GM12878 (cell line): ENCODE data around the gene LYPD4. TPM values are rescaled to one million over a fixed set of nuclear protein-coding genes. Genes with fewer than 3 reads are reported as not detected.

ENCODE experiments used
- ATAC-seq: fragments of 200-7000 bp; cut with Tn5 transposase; 3 replicates; pipeline ENCODE4 v1.9.1; 2020; ENCODE audit warnings: mild to moderate bottlenecking, moderate library complexity
- BruUV-seq: library from RNA; stranded (reverse); fragments of 400-500 nt; replicated peaks from 2 replicates; lab custom pipeline; 2021; lab: Mats Ljungman, UMichigan
- CTCF ChIA-PET: fragments of 300-600 bp; sonication (Branson Sonifier 250); formaldehyde crosslinking; extraction: SDS; loops from one replicate; lab custom pipeline; 2021; ENCODE audit warnings: inconsistent platforms; lab: Yijun Ruan, JAX
- POLR2A ChIA-PET: fragments of 350-600 bp; formaldehyde crosslinking; extraction: SDS; loops from one replicate; lab custom pipeline; 2021; ENCODE audit warnings: inconsistent platforms; lab: Charles Lee
- RAD21 ChIA-PET: fragments of 300-600 bp; sonication (Branson Sonifier 250); formaldehyde crosslinking; loops from one replicate; lab custom pipeline; 2023; ENCODE audit warnings: antibody characterized with exemption; ENCODE audit not compliant: unreplicated experiment; lab: Charles Lee
- SMC1A ChIA-PET: fragments of 300-600 bp; sonication (Branson Sonifier 250); formaldehyde crosslinking; loops from one replicate; lab custom pipeline; 2023; ENCODE audit not compliant: unreplicated experiment, uncharacterized antibody; lab: Charles Lee
- DNase-seq: peaks from one replicate; pipeline ENCODE4 v3.0.0-alpha.2; 2011; ENCODE audit warnings: low read depth, low spot score
- FAIRE-seq: peaks from 3 replicates; lab custom pipeline; 2011; peaks lifted over from hg19 to GRCh38; lab: Jason Lieb, UNC
- H2AFZ ChIP-seq: 2 replicates; pipeline ENCODE4 v1.6.0; 2011; ENCODE audit warnings: low read depth, low read length, control low read depth; ENCODE audit not compliant: control insufficient read depth
- H3K27ac ChIP-seq: 2 replicates; pipeline ENCODE4 v1.5.1; 2011; ENCODE audit warnings: control low read depth; ENCODE audit not compliant: control insufficient read depth, insufficient read depth
- H3K27me3 ChIP-seq, 2 experiments: replicated peaks in 1 of 2; 2 replicates each; pipeline versions ENCODE4 v1.6.0 to v1.6.1; 2011; ENCODE audit warnings: low read length in 1 of 2; ENCODE audit not compliant: control insufficient read depth in 2 of 2, insufficient read depth in 2 of 2
- H3K36me3 ChIP-seq, 2 experiments: 2 replicates each; pipeline ENCODE4 v1.5.1; 2011; ENCODE audit warnings: low read length in 1 of 2; ENCODE audit not compliant: control insufficient read depth in 2 of 2, insufficient read depth in 2 of 2
- H3K4me1 ChIP-seq: 2 replicates; pipeline ENCODE4 v1.6.1; 2011; ENCODE audit warnings: mild to moderate bottlenecking, low read length, moderate library complexity, mixed read lengths; ENCODE audit not compliant: control insufficient read depth, insufficient read depth
- H3K4me2 ChIP-seq: 2 replicates; pipeline ENCODE4 v1.6.0; 2011; ENCODE audit warnings: control low read depth; ENCODE audit not compliant: control insufficient read depth, insufficient read depth
- H3K4me3 ChIP-seq: fragments of 200-600 bp; sonication (generic); 2 replicates; pipeline ENCODE4 v1.5.1; 2016
- H3K79me2 ChIP-seq: 2 replicates; pipeline ENCODE4 v1.6.0; 2011; ENCODE audit warnings: low read length; ENCODE audit not compliant: control insufficient read depth, insufficient read depth
- H3K9ac ChIP-seq: 2 replicates; pipeline ENCODE4 v1.8.0; 2011; ENCODE audit warnings: low read length, control low read depth, mixed read lengths; ENCODE audit not compliant: control insufficient read depth, insufficient read depth
- H3K9me3 ChIP-seq: replicated peaks from 3 replicates; pipeline ENCODE4 v1.5.1; 2011; ENCODE audit warnings: mild to moderate bottlenecking, low read length; ENCODE audit not compliant: control insufficient read depth, insufficient read depth
- H4K20me1 ChIP-seq: 2 replicates; pipeline ENCODE4 v1.6.0; 2011; ENCODE audit not compliant: control insufficient read depth, insufficient read depth
- BACH1 ChIP-seq: fragments of 450-650 bp; IDR thresholded peaks from 2 replicates; pipeline ENCODE4 v1.6.1; 2017; ENCODE audit warnings: mild to moderate bottlenecking, borderline replicate concordance
- BHLHE40 ChIP-seq, 2 experiments: fragments of 450-650 bp in 1 of 2; IDR thresholded peaks; 2 replicates each; pipeline ENCODE4 v1.6.1; 2011 to 2017; ENCODE audit warnings: low read depth in 2 of 2, borderline replicate concordance in 1 of 2, improper control_type of control experiment in 1 of 2, low read length in 1 of 2, mild to moderate bottlenecking in 1 of 2
- CBX5 ChIP-seq: sonication (generic); IDR thresholded peaks from 2 replicates; pipeline ENCODE4 v1.6.1; 2016; ENCODE audit warnings: low read depth, moderate library complexity, mild to moderate bottlenecking, inconsistent platforms
- CEBPB ChIP-seq, 2 experiments: fragments of 150-350 bp in 1 of 2; IDR thresholded peaks; 2 replicates each; pipeline ENCODE4 v1.6.1; 2012 to 2014; ENCODE audit warnings: low read depth in 2 of 2, low read length in 2 of 2, borderline replicate concordance in 1 of 2, inconsistent platforms in 1 of 2
- CREM ChIP-seq: IDR thresholded peaks from 2 replicates; pipeline ENCODE4 v1.6.1; 2014; ENCODE audit warnings: antibody characterized with exemption, low read depth
- DPF2 ChIP-seq: fragments of 450-650 bp; IDR thresholded peaks from 2 replicates; pipeline ENCODE4 v1.6.1; 2017; ENCODE audit warnings: mild to moderate bottlenecking
- E2F4 ChIP-seq: IDR thresholded peaks from 2 replicates; pipeline ENCODE4 v1.6.1; 2012; ENCODE audit warnings: low read depth, low read length, improper control_type of control experiment
- FOXK2 ChIP-seq: fragments of 450-650 bp; IDR thresholded peaks from 2 replicates; pipeline ENCODE4 v1.6.1; 2017; ENCODE audit warnings: mild to moderate bottlenecking, moderate library complexity
- FOXM1 ChIP-seq: IDR thresholded peaks from 2 replicates; pipeline ENCODE4 v1.6.1; 2012; ENCODE audit warnings: low read depth, mild to moderate bottlenecking, inconsistent platforms, low read length, moderate library complexity
- NR2C2 ChIP-seq: IDR thresholded peaks from 2 replicates; pipeline ENCODE4 v1.6.1; 2011; ENCODE audit warnings: borderline replicate concordance, low read depth; ENCODE audit not compliant: control insufficient read depth, insufficient read length
- RCOR1 ChIP-seq: conservative IDR thresholded peaks from 2 replicates; pipeline ENCODE4 v1.6.1; 2012; ENCODE audit warnings: low read depth, low read length, improper control_type of control experiment
- RFX5 ChIP-seq: IDR thresholded peaks from 2 replicates; pipeline ENCODE4 v1.6.1; 2011; ENCODE audit warnings: low read depth, low read length, improper control_type of control experiment
- SREBF2 ChIP-seq: IDR thresholded peaks from 2 replicates; pipeline ENCODE4 v1.6.1; 2012; ENCODE audit warnings: mild to moderate bottlenecking, low read length
- SUZ12 ChIP-seq: fragments of 200-600 bp; sonication (generic); IDR thresholded peaks from one replicate; pipeline ENCODE4 v1.6.1; 2018; ENCODE audit warnings: antibody characterized with exemption, mild to moderate bottlenecking; ENCODE audit not compliant: unreplicated experiment
- WGBS: methylation state at CpG from one replicate; pipeline ENCODE4 v1.1.6; 2016; ENCODE audit warnings: low lambda C conversion rate; ENCODE audit not compliant: insufficient replicate concordance, insufficient coverage; ENCODE audit errors: missing lambda C conversion rate; 5-methylcytosine and 5-hydroxymethylcytosine counted together
- in situ Hi-C: fragments of 300-500 bp; cut with MboI; formaldehyde crosslinking; loops from 9 replicates; pipeline ENCODE4 v1.14.3; 2018; ENCODE audit warnings: mixed read lengths
- intact Hi-C: fragments of 100-400 bp; cut with micrococcal nuclease; formaldehyde crosslinking; loops from one replicate; pipeline ENCODE4 v1.14.2; 2022; ENCODE audit not compliant: unreplicated experiment
- polyA plus RNA-seq, 11 experiments: library from polyadenylated mRNA; depleted of rRNA in 4 of 11; unstranded in 6 of 11; stranded (reverse) in 5 of 11; fragments of >200 nt; fragmentation: Nextera tagmentation in 4 of 11; fragmentation: Illumina TruSeq in 1 of 11; extraction: Ambion mirVana in 4 of 11; extraction: Trizol in 1 of 11; gene quantifications; 1 replicate in 1 of 11; 2 replicates in 10 of 11; pipeline versions ENCODE4 v1.2.1 to v1.2.3, GENCODE V29; 2011 to 2016; ENCODE audit warnings: inconsistent platforms in 2 of 11, missing spikeins in 2 of 11, low read depth in 1 of 11
- total RNA-seq, 4 experiments: library from RNA; depleted of rRNA in 3 of 4; stranded (reverse); fragments of >200 nt in 3 of 4; fragmentation: Illumina TruSeq in 1 of 4; extraction: Trizol in 1 of 4; gene quantifications; 2 replicates each; pipeline versions ENCODE4 v1.2.1 to v1.2.3, GENCODE V29; 2013 to 2021
- TF ChIP-seq, protein P1 (sequence below): fragments of 450-650 bp; IDR thresholded peaks from 2 replicates; pipeline ENCODE4 v1.6.1; 2016; ENCODE audit warnings: mild to moderate bottlenecking
- TF ChIP-seq, protein P2 (sequence below): fragments of 450-650 bp; formaldehyde crosslinking; IDR thresholded peaks from 2 replicates; pipeline ENCODE4 v1.4.0; 2020; ENCODE audit warnings: mild to moderate bottlenecking, moderate library complexity

The LYPD4 gene
- total and polyA plus RNA-seq, 10 of the 15 experiments (the other 5 are each of a cell fraction or from before 2014, with no cell fraction given): not detected

DNA sequence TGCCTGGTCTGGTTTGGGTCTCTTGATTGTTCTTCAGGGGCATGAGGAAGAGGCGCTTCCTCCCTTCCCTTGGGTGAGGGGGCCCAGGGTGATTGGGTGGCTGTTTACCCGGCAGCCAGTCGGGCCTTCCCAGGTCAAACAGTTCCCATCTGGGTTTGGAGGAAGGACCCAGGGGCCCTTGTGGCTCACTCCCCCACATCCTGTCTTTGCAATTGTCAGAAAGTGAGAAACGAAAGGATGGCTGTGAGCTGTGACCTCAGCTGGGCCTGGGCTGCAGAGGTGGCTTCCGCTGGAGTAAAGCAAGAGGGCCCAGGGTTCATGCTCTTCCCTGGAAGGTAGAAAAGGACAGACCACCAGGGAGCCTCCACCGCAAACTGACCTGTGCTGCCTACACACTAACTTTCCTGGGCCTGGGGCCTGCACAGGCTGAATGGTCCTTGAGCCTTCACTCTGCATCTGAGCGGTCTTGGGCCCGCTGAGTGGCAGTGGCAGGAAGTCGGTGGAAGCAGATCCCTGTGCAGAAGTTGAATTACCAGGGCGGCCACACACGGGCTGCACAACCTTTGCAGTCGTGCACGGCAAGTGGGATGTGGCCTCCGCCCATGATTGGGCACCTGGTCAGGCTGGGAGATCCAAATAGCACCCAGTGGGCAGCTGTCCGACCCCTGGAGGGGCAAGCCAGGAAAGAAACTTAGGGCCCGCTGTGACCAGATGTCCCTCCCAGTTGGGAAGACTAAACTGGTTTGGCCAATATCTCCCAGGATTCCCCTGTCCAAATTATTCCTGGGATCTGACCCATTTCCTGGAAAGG, 27.3 kb upstream of the LYPD4 start:
- intact Hi-C loops: no loop called here
- FAIRE-seq: peak; percentile 52
- no TSS peak for BruUV-seq
- TF ChIP-seq CBX5 (no peak), RCOR1 (no peak), CREM (peak; percentile 77; the same call in 1 of the 2 replicates), BHLHE40 (IDR thresholded peaks at IDR 0.05; ENCODE audit: borderline replicate concordance in 1 of 2, low read depth in 2 of 2, low read length in 1 of 2) (peak; percentile 41 to 63; a peak in 3 of 4 replicates), E2F4 (no peak), FOXM1 (peak; percentile 49), FOXK2 (no peak), SUZ12 (no peak), NR2C2 (no peak), BACH1 (peak; percentile 85; the same call in 1 of the 2 replicates), SREBF2 (no peak), DPF2 (peak; percentile 82), CEBPB (IDR thresholded peaks at IDR 0.05; ENCODE audit: borderline replicate concordance in 1 of 2, low read depth in 2 of 2, low read length in 2 of 2) (no peak), RFX5 (no peak)
- TF ChIP-seq, protein P1, sequence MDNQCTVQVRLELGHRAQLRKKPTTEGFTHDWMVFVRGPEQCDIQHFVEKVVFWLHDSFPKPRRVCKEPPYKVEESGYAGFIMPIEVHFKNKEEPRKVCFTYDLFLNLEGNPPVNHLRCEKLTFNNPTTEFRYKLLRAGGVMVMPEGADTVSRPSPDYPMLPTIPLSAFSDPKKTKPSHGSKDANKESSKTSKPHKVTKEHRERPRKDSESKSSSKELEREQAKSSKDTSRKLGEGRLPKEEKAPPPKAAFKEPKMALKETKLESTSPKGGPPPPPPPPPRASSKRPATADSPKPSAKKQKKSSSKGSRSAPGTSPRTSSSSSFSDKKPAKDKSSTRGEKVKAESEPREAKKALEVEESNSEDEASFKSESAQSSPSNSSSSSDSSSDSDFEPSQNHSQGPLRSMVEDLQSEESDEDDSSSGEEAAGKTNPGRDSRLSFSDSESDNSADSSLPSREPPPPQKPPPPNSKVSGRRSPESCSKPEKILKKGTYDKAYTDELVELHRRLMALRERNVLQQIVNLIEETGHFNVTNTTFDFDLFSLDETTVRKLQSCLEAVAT: no peak
- TF ChIP-seq, protein P2, sequence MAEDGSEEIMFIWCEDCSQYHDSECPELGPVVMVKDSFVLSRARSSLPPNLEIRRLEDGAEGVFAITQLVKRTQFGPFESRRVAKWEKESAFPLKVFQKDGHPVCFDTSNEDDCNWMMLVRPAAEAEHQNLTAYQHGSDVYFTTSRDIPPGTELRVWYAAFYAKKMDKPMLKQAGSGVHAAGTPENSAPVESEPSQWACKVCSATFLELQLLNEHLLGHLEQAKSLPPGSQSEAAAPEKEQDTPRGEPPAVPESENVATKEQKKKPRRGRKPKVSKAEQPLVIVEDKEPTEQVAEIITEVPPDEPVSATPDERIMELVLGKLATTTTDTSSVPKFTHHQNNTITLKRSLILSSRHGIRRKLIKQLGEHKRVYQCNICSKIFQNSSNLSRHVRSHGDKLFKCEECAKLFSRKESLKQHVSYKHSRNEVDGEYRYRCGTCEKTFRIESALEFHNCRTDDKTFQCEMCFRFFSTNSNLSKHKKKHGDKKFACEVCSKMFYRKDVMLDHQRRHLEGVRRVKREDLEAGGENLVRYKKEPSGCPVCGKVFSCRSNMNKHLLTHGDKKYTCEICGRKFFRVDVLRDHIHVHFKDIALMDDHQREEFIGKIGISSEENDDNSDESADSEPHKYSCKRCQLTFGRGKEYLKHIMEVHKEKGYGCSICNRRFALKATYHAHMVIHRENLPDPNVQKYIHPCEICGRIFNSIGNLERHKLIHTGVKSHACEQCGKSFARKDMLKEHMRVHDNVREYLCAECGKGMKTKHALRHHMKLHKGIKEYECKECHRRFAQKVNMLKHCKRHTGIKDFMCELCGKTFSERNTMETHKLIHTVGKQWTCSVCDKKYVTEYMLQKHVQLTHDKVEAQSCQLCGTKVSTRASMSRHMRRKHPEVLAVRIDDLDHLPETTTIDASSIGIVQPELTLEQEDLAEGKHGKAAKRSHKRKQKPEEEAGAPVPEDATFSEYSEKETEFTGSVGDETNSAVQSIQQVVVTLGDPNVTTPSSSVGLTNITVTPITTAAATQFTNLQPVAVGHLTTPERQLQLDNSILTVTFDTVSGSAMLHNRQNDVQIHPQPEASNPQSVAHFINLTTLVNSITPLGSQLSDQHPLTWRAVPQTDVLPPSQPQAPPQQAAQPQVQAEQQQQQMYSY (CRISPR knock-in tag): 0 out of 2 replicates have a peak, but pooled peaks have one; percentile 53

More for the DNA sequence above, 27.3 kb upstream of the LYPD4 start:
- POLR2A ChIA-PET: interaction anchor here (1.6 to 6.6 kb wide), 4 partner anchors 9 to 74 kb away, joined by 4 to 90 read pairs (median 30); partner anchors contain the start of gene RPS19
- DNase-seq (peak; percentile 80), ATAC-seq (peak; percentile 72)
- Histone ChIP-seq H3K9ac (peak overlapping the region; percentile 45; the same call in 1 of the 2 replicates), H3K27ac (peak overlapping the region; percentile 72), H3K4me3 (no peak overlapping the region; the same call in 1 of the 2 replicates), H3K27me3 (no peaks in the 10 kb centered on the region), H4K20me1 (peaks cover 11% of the 10 kb centered on the region), H3K9me3 (no peaks in the 10 kb centered on the region), H3K79me2 (peaks cover 27% of the 10 kb centered on the region), H3K36me3 (peaks cover 21% of the 10 kb centered on the region in 2 experiments), H2AFZ (no peak overlapping the region), H3K4me1 (peaks cover 78% of the 10 kb centered on the region), H3K4me2 (peak overlapping the region; percentile 10)
- under 1% methylated on average over 16 of the region's 16 CpGs for WGBS
- CTCF ChIA-PET: interaction anchor here (1.8 to 9.0 kb wide), 9 partner anchors 8 to 86 kb away, joined by 5 to 136 read pairs (median 28); partner anchors contain the start of genes ARHGEF1, ERFL, RABAC1 and RPS19
- RAD21 ChIA-PET: interaction anchor here (1.3 to 8.7 kb wide), 7 partner anchors 12 to 87 kb away, joined by 3 to 120 read pairs (median 13); partner anchors contain the start of genes ARHGEF1, RABAC1 and RPS19
- SMC1A ChIA-PET: interaction anchor here (1.2 to 8.2 kb wide), 8 partner anchors 9 to 86 kb away, joined by 5 to 57 read pairs (median 18); partner anchors contain the start of gene RPS19
- in situ Hi-C loops: loop anchor here (5.0 kb wide), 1 partner anchor 76 kb away; no protein-coding TSS in a partner anchor
